Measurements from ENCODE around the gene FAM114A1.

GRCh38 chr4:38834570-38834969 lies 33.0 kb upstream of the FAM114A1 start:
- TF ChIP-seq CTCF (IDR thresholded peaks at IDR 0.05) = no peak
- no peak for TF ChIP-seq REST (IDR thresholded peaks at IDR 0.05)
- TF ChIP-seq HOXB5 (CRISPR knock-in tag; IDR thresholded peaks at IDR 0.05) = no peak
- no peak for TF ChIP-seq RAD21 (conservative IDR thresholded peaks at IDR 0.05 in 1 of 2, IDR thresholded peaks at IDR 0.05 in 1 of 2)
- no peak for TF ChIP-seq POLR2A (IDR thresholded peaks at IDR 0.05; ENCODE audit: low read length)
- no peak for TF ChIP-seq CHD2 (IDR thresholded peaks at IDR 0.05; ENCODE audit: low read length, partially characterized antibody)
